ENCODE measurements around the gene ADIPOR1. TPM values are rescaled to one million over a fixed set of nuclear protein-coding genes. Genes with fewer than 3 reads are reported as not detected.
"Not testable (repeated sequence)": the region's sequence is repeated elsewhere in the genome, so short reads cannot be mapped to it uniquely, and the experiment has no call there.

ADIPOR1 gene
- total RNA-seq, 1 donor from 2014 or later = 178 TPM

- FAIRE-seq (no peak), DNase-seq (ENCODE audit: low read depth) (no peak)
- Histone ChIP-seq H3K27me3 (ENCODE audit: control insufficient read depth, insufficient read depth, low read length) (no peaks in the 10 kb centered on the region), H3K36me3 (ENCODE audit: control insufficient read depth, insufficient read depth, low read length) (peaks cover 15% of the 10 kb centered on the region), H3K4me3 (ENCODE audit: low read depth, low read length) (no peak overlapping the region)
- TF ChIP-seq, protein P1, sequence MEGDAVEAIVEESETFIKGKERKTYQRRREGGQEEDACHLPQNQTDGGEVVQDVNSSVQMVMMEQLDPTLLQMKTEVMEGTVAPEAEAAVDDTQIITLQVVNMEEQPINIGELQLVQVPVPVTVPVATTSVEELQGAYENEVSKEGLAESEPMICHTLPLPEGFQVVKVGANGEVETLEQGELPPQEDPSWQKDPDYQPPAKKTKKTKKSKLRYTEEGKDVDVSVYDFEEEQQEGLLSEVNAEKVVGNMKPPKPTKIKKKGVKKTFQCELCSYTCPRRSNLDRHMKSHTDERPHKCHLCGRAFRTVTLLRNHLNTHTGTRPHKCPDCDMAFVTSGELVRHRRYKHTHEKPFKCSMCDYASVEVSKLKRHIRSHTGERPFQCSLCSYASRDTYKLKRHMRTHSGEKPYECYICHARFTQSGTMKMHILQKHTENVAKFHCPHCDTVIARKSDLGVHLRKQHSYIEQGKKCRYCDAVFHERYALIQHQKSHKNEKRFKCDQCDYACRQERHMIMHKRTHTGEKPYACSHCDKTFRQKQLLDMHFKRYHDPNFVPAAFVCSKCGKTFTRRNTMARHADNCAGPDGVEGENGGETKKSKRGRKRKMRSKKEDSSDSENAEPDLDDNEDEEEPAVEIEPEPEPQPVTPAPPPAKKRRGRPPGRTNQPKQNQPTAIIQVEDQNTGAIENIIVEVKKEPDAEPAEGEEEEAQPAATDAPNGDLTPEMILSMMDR (IDR thresholded peaks at IDR 0.05; ENCODE audit: insufficient read depth, low read length, severe bottlenecking) = no peak
Measured at GRCh38 chr1:202908998-202909397, 49.1 kb downstream of the ADIPOR1 start.

- TF ChIP-seq, protein P1 (IDR thresholded peaks at IDR 0.05; ENCODE audit: insufficient read depth, low read length, severe bottlenecking) = no peak
- H3K4me3 ChIP-seq (ENCODE audit: low read depth, low read length) = no peak overlapping the region
- H3K27me3 ChIP-seq (ENCODE audit: control insufficient read depth, insufficient read depth, low read length) = no peaks in the 10 kb centered on the region
- peaks cover 16% of the 10 kb centered on the region for H3K36me3 ChIP-seq (ENCODE audit: control insufficient read depth, insufficient read depth, low read length)
- DNase-seq (ENCODE audit: low read depth) (no peak), FAIRE-seq (no peak)
Measured at GRCh38 chr1:202905331-202905730, 52.8 kb downstream of the ADIPOR1 start.

DNA sequence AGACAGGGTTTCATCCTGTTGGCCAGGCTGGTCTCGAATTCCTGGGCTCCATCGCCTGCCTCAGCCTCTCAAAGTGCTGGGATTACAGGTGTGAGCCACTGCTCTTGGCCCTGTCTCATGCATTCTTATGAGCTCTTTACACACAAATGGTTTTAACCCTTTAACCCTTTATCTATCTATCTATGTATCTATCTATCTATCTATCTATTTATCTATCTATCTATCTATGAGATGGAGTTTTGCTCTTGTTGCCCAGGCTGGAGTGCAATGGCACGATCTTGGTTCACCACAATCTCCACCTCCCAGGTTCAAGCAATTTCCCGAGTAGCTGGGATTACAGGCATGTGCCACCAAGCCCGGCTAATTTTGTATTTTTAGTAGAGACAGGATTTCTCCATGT is 54.3 kb downstream of the ADIPOR1 start:
- H3K36me3 ChIP-seq (ENCODE audit: control insufficient read depth, insufficient read depth, low read length); DNase-seq (ENCODE audit: low read depth); FAIRE-seq; H3K4me3 ChIP-seq (ENCODE audit: low read depth, low read length); H3K27me3 ChIP-seq (ENCODE audit: control insufficient read depth, insufficient read depth, low read length): not testable (repeated sequence)

DNA sequence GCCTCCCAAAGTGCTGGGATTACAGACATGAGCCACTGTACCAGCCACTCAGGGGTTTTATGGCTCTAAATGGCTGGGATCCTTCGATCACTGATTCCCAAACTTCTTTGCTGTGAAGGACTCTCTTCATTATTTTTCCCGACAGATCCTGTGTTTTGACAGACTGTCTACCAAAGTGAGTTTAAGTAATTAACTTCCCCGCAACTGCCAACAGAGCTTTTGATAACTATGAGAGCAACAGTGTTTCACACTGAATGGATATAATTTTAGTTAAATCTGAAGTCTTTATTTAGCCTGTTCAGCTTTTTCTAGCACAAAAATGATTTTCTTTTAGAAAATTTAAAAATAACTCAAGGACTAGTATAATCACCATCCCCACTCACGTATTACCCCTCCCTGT is 56.6 kb downstream of the ADIPOR1 start:
- no peak for FAIRE-seq
- H3K27me3 ChIP-seq (ENCODE audit: control insufficient read depth, insufficient read depth, low read length) = no peaks in the 10 kb centered on the region
- no peak for DNase-seq (ENCODE audit: low read depth)
- peaks cover 4% of the 10 kb centered on the region for H3K36me3 ChIP-seq (ENCODE audit: control insufficient read depth, insufficient read depth, low read length)
- H3K4me3 ChIP-seq (ENCODE audit: low read depth, low read length) = no peak overlapping the region
- TF ChIP-seq, protein P1 (IDR thresholded peaks at IDR 0.05; ENCODE audit: insufficient read depth, low read length, severe bottlenecking) = no peak

- Histone ChIP-seq H3K4me3 (ENCODE audit: low read depth, low read length) (no peak overlapping the region), H3K36me3 (ENCODE audit: control insufficient read depth, insufficient read depth, low read length) (peaks cover 14% of the 10 kb centered on the region), H3K27me3 (ENCODE audit: control insufficient read depth, insufficient read depth, low read length) (no peaks in the 10 kb centered on the region)
- peak; percentile 68 for DNase-seq (ENCODE audit: low read depth)
- TF ChIP-seq, protein P1 (IDR thresholded peaks at IDR 0.05; ENCODE audit: insufficient read depth, low read length, severe bottlenecking) = no peak
- FAIRE-seq = no peak
Measured at GRCh38 chr1:202892501-202892900, 65.6 kb downstream of the ADIPOR1 start.

Other genes starting within 250 kb of the ADIPOR1 start
- under 0.01 TPM in 2 replicates for gene SYT2, start 247.9 kb downstream of the ADIPOR1 start, total RNA-seq
- 74.0 and 102 TPM in 2 replicates for gene KDM5B, start 149.9 kb downstream of the ADIPOR1 start, total RNA-seq
- 0.51 TPM in 1 of 2 replicates, not detected in the other for gene PCAT6, start 147.4 kb downstream of the ADIPOR1 start, total RNA-seq
- 3.9 and 10.4 TPM in 2 replicates for gene RABIF, start 69.2 kb downstream of the ADIPOR1 start, total RNA-seq
- 51.1 and 71.6 TPM in 2 replicates for gene KLHL12, start 31.1 kb downstream of the ADIPOR1 start, total RNA-seq
- 101 and 112 TPM in 2 replicates for gene CYB5R1, start 8.9 kb upstream of the ADIPOR1 start, total RNA-seq
- gene TMEM183A, start 49.1 kb upstream of the ADIPOR1 start, total RNA-seq = 102 and 126 TPM in 2 replicates
- gene PPFIA4, start 68.2 kb upstream of the ADIPOR1 start, total RNA-seq = 4.2 and 9.2 TPM in 2 replicates
- gene MYOG, start 127.7 kb upstream of the ADIPOR1 start, total RNA-seq = not detected in 2 replicates
- gene ADORA1, start 169.4 kb upstream of the ADIPOR1 start, total RNA-seq = under 0.01 TPM in 1 of 2 replicates, not detected in the other
- not detected in 2 replicates for gene MYBPH, start 217.5 kb upstream of the ADIPOR1 start, total RNA-seq
- gene CHI3L1, start 228.4 kb upstream of the ADIPOR1 start, total RNA-seq = 0.79 and 1.7 TPM in 2 replicates